TTC549 (cell line): ENCODE measurements around the gene ARHGEF4.

Source experiments
- FAIRE-seq: peaks from 2 replicates; lab custom pipeline; 2012; peaks lifted over from hg19 to GRCh38; lab: Jason Lieb, UNC

The ARHGEF4 gene

GRCh38 chr2:130819608-130820278, 17.0 kb upstream of the ARHGEF4 start:
- no peak for FAIRE-seq

GRCh38 chr2:130820279-130820861, 16.3 kb upstream of the ARHGEF4 start:
- no peak for FAIRE-seq

DNA sequence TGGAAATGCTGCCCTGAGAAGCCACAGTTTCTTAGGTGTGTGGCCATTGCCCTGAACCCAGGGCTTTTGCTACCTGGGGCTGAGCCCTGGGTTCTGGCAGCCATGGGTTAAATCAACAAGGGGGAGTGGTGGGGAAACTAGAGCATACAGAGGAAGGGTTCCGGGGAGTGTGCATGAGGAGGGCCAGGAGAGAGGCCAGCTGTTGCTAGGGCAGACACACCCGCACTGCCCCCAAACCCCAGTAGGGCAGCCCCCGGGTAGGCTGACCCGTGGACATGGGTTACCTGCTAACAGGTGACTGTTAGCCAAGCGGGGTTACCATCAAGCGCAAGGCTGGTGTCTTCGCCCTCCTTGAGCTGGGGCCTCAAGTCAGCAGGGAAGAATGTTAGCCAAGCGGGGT, 14.8 kb upstream of the ARHGEF4 start:
- no peak for FAIRE-seq

DNA sequence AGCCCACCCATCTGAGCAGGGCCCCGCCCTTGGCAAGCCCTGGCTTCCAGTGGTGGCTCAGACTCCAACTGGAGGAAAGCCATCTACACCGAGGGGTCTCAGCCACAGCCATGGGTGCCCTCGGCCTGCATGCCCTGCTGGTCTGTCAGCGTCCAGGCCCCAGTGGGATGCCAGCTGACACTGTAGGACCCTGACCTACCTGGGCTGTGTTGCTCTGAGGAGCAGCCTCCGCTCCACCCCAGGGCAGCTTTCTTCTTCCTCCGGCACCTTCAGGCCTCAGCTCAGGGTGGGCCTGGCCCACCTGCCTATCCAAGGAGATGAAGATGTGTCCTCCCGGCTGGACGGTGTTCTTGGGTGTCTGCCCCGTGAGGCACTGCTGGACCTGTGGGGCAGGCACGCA, 13.9 kb upstream of the ARHGEF4 start:
- no peak for FAIRE-seq

DNA sequence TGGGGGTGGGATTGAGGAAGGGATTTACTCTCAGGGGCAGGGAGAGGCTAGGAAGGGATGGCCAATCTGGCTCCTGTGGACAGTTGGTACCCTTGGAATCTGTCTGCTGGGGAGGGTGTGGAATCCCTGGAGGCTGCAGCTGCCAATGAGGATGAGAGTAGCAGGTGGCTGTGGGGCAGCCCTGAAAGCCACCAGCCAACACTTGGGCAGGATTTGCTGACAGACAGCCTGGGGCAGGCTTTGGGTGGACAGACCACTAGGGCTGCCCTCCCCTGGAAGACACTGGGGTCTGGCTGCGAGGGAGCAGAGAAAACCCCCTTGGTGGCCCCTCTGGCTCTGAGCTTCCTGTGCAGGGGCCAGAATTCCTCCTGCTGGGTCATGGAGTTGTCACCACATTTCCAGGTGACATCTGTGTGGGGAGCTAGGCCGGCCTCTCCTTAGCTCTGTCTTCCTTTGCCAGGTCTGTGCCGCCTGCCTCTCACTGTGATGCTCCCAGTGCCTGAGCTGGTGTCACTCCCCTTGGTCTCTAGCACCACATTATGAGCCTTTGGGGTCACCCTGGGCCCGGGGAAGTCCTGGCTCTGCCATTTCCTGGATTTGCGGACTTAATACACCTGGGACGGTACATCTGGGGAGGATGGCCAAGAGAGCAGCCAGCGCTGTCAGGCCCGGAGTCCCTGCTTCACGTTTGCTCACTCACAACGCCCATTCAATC, 13.4 kb upstream of the ARHGEF4 start:
- FAIRE-seq: no peak

- FAIRE-seq: no peak
Observed at GRCh38 chr2:130823886-130824491, 12.7 kb upstream of the ARHGEF4 start.

DNA sequence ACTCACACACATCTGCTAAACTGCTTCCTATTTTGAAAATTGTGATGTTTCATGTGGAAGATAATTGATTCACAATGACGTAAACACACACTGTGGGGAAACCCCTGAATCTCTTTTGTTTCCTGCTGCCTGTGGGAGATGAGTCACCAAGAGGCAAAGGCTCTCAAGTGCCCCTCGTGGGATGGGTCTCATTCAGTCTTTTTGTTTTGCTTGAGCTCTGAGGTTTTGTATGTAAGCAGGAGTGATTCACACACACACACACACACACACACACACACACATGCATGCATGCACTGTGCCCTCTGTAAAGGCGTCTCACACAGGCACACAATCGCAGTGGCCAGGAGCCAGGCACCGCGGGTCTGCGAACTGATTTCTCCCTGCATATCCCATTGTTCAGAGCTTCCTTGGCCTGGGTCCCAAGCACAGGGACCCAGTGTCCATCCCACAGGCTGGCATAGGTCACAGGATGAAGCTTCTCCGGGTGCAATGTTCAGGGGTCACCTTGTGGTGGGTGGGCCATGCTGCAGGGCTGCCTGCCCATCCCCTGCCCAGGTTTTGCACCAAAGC, 12.1 kb upstream of the ARHGEF4 start:
- FAIRE-seq: no peak

DNA sequence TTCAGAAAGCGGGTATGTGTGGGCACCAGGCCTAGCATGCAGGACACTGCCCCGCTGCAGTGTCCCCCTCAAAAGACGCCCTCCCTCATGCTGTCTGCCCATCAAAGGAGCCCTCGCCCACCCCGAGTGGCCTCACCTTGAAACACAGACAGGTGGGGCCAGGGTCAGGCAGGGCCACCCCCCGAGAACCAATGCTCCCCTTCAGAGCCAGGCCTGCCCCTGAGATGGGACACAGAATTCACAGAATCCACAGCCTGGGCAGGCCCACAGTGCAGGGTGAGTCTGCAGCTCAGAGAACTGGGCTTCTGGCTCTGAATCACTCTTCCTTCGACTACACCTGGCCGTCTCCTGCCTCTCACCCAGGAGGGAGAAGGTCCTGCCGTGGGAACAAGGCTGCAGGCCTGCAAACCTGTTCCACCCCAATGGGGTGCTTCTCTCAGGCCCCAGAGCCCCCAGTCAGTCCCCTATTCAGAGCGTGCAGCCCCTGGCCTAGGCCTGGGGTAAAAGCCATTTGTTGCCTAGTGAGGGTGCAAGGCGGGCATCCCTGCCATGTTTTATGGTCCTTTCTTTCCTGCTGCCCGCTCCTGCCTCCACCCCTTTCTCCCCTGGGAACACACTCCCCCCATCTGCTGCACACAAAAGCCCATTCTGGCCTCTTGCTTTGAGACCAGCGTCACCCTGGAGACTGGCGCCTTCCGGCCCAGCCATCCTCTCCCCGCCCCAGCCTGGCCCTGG, 11.3 kb upstream of the ARHGEF4 start:
- FAIRE-seq: no peak

DNA sequence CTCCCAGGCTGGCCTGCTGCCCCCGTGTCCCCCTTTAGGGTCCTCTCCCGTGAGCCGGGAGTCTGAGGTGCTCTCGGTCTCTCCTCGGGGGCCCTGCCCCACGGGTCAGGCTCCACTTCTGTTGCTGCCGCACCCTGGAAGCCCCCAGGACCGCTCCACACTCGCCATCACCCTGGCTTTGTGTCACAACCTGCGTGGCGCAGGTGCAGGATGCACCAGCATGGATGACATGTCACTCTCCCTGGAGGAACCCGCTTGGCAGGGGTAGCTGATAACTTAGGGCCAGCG, 10.8 kb upstream of the ARHGEF4 start:
- FAIRE-seq: no peak

GRCh38 chr2:130826419-130826818, 10.3 kb upstream of the ARHGEF4 start:
- FAIRE-seq: no peak

DNA sequence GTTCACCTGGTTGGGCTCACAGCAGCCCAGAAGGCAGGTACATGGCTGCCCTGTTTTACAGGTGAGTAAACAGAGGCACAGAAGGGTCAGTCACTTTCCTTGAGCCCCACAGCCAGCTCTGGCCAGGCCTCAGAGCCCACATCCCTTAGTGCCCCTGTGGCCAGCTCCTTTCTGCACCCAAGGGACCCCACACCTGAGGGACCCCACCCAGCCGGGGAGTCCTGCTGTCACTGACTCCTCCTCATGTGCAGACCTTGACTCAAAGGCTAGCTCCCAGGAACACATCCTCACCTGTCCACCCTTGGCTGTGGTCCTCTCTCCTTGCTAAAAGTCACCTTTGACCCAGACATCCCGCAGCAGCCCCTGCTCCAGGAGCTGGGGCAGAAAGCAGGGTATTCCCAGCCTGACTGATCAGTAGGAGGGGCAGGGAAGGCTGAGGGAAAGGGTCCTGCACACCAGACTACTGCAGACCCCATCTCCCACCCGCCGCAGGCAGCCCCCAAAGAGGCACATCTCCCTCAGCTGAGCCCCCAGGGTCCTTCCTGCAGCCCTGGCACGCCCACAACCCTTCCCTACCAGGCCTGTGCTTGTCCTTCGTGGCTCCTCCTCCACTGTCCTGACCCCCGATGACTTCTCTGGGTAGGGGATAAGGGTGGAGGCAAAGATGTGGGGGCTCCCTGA, 9.8 kb upstream of the ARHGEF4 start:
- FAIRE-seq: no peak

- FAIRE-seq: no peak
Observed at GRCh38 chr2:130827502-130828251, 9.0 kb upstream of the ARHGEF4 start.

DNA sequence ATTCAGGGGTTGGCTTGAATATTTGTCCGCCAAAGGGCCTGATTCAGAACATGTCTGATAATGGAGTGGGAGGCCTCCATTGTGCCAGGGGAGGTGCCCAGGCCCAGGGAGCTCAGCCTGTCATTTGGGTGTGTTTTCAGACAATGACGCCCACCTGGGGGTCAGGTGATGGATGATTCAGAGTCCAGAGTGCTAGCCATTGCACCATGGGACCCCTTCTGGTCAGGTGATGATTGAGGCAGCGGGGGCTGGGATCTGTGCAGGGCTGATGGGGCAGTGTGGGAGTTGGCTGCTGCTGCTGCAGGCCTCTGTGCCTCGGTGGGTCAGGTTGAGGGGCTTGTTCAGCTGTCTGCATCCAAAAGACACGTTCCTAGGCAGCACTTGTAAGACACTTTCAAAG, 8.3 kb upstream of the ARHGEF4 start:
- FAIRE-seq: no peak

DNA sequence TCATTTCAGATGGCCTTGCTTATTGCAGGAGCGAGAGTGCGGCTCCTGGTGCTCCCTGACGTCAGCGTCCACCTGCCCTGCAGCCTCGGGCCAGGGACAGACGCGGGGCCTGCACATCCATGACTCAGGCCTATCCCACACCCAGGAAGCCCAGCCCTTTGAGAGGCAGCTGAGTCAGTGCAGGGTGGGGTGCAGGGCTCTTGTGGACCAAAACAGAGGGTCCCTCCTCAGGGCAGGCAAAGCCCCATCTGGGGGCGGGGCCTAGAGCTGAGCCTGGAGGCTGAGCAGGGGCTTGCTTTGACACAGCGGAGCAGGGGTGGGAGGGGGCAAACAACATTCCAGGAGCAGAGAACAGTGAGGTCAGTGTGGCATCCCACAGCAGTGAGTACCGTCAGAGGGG, 7.7 kb upstream of the ARHGEF4 start:
- no peak for FAIRE-seq

- no peak for FAIRE-seq
Observed at GRCh38 chr2:130830538-130830937, 6.2 kb upstream of the ARHGEF4 start.

DNA sequence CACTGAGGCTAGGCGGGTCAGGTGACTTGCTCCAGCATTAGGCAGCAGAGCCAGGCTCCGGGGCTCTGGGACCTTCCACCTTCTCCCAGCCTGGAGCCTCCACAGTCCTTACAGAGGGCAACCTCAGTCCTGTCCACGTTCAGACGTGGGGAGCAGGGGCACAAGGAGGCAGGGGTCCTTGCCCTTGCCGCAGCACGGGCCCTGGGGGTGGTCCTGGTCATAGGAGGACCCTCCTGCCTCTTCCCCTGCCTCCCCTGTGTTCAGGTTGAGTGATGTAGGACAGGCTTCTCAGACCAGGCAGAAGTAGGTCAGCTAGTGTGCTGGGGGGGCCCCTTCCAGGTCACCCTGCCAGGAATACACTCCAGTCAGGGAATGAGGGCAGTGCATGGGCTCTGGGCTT, 5.4 kb upstream of the ARHGEF4 start:
- no peak for FAIRE-seq

DNA sequence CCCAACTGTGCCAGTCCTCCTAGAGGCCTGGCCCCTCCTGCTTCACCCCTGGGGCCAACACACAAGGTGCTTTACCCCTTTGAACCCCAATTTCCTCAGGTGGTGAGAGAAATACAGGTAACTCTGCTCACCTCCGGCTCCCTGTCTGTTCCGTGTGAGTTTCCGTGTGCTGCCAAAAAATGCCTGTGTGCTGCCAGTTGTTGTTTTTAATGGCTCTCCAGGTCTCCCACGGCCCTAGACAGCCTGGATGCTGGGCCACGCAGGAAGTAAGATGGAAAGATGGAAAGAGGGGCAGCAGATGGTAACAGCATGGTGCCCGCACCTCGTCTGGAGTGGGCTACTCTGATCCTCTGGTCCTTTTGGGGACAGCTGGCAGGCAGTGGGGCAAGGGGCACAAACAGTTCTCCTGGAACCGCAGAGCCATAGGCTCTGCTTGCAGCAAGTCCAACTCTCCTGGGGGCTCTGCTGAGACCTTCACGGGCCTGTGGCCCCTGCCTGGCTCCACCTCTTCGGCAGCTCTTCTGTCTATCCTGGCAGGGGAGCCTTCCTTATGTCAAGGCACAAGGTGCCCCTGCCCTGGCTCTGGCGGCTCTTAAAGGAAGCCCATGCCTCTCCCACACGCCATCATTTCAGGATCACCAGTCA, 4.3 kb upstream of the ARHGEF4 start:
- FAIRE-seq: no peak

DNA sequence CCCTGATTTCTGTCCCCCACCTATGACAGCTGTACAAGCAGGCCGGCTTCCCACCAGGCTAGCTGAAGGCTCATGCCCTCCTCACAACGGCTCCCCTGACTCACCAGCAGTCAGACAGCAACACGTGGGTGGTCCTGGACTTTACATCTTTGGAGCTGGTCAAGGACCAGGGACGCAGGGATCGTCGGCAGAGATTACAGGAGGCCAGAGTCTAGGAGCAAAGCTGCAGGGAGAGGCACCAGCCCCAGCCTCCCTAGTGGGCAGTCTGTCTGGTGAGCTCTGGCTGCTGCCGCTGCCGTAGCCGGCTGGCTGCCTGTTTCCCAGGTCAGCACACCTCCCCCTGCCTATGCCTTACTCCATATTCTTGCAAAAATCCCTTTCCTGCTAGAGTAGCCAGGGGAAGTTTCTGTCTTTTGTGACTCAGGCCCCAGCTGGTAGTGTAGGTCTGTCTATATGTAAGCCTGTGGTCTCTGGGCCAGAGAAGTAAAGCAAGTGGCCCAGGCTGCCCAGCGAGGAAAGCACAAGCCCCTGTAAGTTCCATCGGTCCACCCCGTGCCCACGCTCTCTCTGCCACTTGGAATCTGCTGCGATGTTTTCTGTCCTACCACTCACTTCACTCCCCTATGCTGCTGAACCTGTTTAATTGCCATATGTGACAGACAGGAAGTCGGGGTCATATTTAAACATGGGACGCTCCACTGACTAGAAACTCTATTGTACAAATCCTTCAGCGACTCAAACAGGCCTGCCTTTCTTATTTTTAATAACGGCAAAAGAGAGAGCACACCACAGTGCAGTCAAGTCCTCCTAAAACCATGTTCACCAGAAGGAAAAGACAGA, 2.4 kb upstream of the ARHGEF4 start:
- FAIRE-seq: no peak

DNA sequence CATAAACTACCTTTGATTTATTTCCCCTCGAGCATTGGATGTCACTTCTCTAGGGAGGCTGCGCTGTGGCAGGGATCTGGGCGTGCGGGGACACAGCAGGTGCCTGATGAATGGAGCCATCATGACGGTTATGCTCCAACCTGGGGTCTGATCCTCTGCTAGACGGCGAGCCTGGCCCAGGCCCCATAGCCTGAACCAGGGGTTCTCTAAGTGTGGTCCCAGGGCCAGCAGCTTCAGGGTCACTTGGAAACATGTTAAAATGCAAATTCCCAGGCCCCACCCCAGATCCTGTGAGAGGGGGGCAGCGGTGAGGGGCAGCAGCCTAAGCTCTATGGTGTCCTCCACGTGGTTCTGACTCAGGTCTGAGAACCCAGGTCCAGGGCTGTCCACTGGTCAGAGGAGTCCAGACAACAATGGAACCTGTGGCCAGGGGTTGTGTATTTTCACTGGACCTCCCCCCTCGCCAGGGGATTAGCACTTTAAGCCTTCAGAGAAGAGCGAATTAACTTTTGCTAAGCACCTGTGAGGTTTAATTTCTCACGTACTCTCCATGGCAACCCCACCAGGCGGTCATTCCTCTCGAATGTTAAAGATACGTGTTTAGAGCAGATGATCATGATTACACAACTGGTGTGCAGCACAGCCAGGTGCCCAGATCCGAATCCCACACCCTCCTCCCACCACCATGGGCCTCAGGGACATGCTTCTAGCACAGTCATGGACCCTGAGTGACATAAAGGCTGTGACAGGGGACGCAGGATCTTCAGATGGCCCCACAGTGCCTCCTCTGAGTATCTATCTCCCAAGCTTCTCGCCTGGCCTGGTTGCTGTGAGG, 1.6 kb upstream of the ARHGEF4 start:
- no peak for FAIRE-seq
